Natural killer cell (primary cell): Measurements from ENCODE around the gene DHRS3. TPM values are rescaled to one million over a fixed set of nuclear protein-coding genes. Genes with fewer than 3 reads are reported as not detected.

ENCODE experiments used
- ATAC-seq, 3 donors: fragments of 150-1000 bp in 2 of 3; fragments of 200-7000 bp in 1 of 3; cut with Tn5 transposase; 1 replicate in 1 of 3; 2 replicates in 2 of 3; pipeline ENCODE4 v1.10.0; 2021; ENCODE audit warnings: mild to moderate bottlenecking in 2 of 3, moderate library complexity in 2 of 3
- DNase-seq, 2 donors: peaks; one replicate each; pipeline versions ENCODE4 v3.0.0 to v3.0.0-alpha.2; 2013 to 2021; ENCODE audit warnings: mixed read lengths in 1 of 2
- H3K27ac ChIP-seq: one replicate; pipeline ENCODE4 v1.5.1; 2013; ENCODE audit warnings: mild to moderate bottlenecking, low read length
- H3K27me3 ChIP-seq: one replicate; pipeline ENCODE4 v1.6.1; 2013; ENCODE audit warnings: low read length; ENCODE audit not compliant: control insufficient read depth, insufficient read depth
- H3K36me3 ChIP-seq: one replicate; pipeline ENCODE4 v1.6.1; 2013; ENCODE audit warnings: low read length; ENCODE audit not compliant: control insufficient read depth, insufficient read depth
- H3K4me1 ChIP-seq: one replicate; pipeline ENCODE4 v1.6.1; 2013; ENCODE audit warnings: low read length; ENCODE audit not compliant: control insufficient read depth, insufficient read depth
- H3K4me3 ChIP-seq: one replicate; pipeline ENCODE4 v1.5.1; 2013; ENCODE audit warnings: low read length
- H3K9me3 ChIP-seq: one replicate; pipeline ENCODE4 v1.6.1; 2013; ENCODE audit warnings: low read length; ENCODE audit not compliant: control insufficient read depth, insufficient read depth
- H3K27ac Mint-ChIP-seq, 2 donors: one replicate each; pipeline ENCODE4 v1.8.0; 2022; ENCODE audit warnings: mild to moderate bottlenecking in 2 of 2, mixed read lengths in 2 of 2, moderate library complexity in 1 of 2
- H3K27me3 Mint-ChIP-seq, 2 donors: one replicate each; pipeline ENCODE4 v1.8.0; 2022; ENCODE audit warnings: low read depth in 2 of 2, mixed read lengths in 2 of 2
- H3K36me3 Mint-ChIP-seq: one replicate; pipeline ENCODE4 v1.8.0; 2022; ENCODE audit warnings: mixed read lengths
- H3K4me1 Mint-ChIP-seq, 2 donors: one replicate each; pipeline ENCODE4 v1.8.0; 2022; ENCODE audit warnings: mixed read lengths in 2 of 2
- H3K4me3 Mint-ChIP-seq: one replicate; pipeline ENCODE4 v1.8.0; 2022; ENCODE audit warnings: mild to moderate bottlenecking, moderate library complexity, mixed read lengths
- H3K9me3 Mint-ChIP-seq, 2 donors: one replicate each; pipeline ENCODE4 v1.8.0; 2022; ENCODE audit warnings: mixed read lengths in 2 of 2
- WGBS: methylation state at CpG from one replicate; pipeline ENCODE4 v1.1.7; 2013; ENCODE audit warnings: missing lambda C conversion rate; ENCODE audit not compliant: insufficient coverage; 5-methylcytosine and 5-hydroxymethylcytosine counted together
- intact Hi-C: fragments of 100-400 bp; cut with micrococcal nuclease; formaldehyde crosslinking; loops from one replicate; pipeline ENCODE4 v1.14.2; 2022
- total RNA-seq, 4 donors: library from RNA; stranded (reverse); fragments of 120-200 nt in 1 of 4; gene quantifications; one replicate each; pipeline versions ENCODE4 v1.2.3 to v1.2.4, GENCODE V29; 2013 to 2022
- TF ChIP-seq, protein P1 (sequence below): fragments of 200-600 bp; IDR thresholded peaks from one replicate; pipeline ENCODE4 v1.8.0; 2022; ENCODE audit warnings: antibody characterized with exemption

The DHRS3 gene
- total RNA-seq, 3 donors from 2014 or later (not counting 1 experiment from before 2014, with no cell fraction given): 106 to 175 (median 153) TPM

DNA sequence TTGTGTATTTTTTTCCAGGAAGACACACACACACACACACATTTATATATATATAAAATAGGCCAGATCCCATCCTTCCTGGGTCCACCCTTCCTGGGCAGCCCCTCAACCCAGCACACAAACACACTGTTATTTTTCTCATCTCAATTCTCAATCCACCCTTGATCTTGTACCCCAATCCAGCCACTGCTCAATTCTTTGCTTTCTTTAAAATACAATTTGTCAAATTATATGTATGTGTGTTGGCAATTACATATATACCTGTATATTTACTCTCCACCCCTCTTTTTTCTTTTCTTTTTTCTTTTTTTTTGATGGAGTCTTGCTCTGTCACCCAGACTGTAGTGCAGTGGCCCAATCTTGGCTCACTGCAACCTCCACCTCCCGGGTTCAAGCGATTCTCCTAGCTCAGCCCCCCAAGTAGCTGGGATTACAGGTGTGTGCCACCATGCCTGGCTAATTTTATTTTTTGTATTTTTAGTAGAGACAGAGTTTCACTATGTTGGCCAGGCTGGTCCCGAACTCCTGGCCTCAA is 88.3 kb downstream of the DHRS3 start:
- H3K27ac Mint-ChIP-seq: no peak overlapping the region

DNA sequence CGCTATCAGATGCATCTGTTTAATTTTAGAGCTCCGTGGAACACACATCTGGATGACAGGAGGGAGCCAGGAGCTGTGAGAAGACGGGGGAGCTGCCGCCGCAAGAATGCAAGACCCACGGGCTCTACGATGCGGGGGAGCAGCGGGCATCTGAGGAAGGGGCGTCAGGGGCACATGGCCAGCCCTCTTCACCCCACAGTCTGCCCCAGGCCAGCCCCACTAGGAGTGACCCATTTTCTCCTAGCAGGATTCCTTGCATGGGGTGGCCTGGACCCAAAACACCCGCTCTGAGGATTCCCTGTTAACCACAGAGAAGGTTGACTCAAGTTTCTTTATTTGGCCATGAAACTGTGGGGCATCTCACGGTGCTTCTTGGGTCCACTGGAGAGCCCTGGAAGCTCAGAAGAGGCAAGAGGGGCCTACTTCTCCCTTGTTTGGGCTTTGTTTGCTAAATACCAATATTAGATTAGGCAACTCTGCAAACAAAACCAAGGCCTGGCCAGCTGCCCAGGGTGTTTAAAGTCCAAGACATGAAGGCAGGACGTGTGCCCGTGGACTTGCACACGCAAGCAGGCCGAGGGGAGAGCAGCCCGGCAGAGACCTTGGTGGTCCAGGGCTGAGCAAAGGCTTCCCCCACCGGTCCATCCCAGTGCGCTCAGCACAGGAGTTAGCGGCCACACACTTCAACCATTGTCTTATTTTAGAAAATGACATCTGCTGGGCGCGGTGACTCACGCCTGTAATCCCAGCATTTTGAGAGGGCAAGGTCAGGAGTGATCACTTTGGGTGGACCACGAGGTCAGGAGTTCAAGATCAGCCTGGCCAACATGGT is 89.8 kb downstream of the DHRS3 start:
- Histone ChIP-seq H3K4me3 (no peak overlapping the region), H3K27ac (no peak overlapping the region), H3K9me3 (no peaks in the 10 kb centered on the region), H3K36me3 (no peaks in the 10 kb centered on the region), H3K27me3 (no peaks in the 10 kb centered on the region), H3K4me1 (no peaks in the 10 kb centered on the region)
- Mint-ChIP-seq H3K4me1 (peaks cover 0 to 9% of the 10 kb centered on the region in 2 donors), H3K4me3 (no peak overlapping the region), H3K9me3 (no peaks in the 10 kb centered on the region), H3K27ac (no peak overlapping the region), H3K27me3 (no peaks in the 10 kb centered on the region), H3K36me3 (no peaks in the 10 kb centered on the region)
- ATAC-seq (no peak), DNase-seq (no peak)
- 87% methylated on average over 24 of the region's 24 CpGs for WGBS
- intact Hi-C loops: no loop called here
- TF ChIP-seq, protein P1, sequence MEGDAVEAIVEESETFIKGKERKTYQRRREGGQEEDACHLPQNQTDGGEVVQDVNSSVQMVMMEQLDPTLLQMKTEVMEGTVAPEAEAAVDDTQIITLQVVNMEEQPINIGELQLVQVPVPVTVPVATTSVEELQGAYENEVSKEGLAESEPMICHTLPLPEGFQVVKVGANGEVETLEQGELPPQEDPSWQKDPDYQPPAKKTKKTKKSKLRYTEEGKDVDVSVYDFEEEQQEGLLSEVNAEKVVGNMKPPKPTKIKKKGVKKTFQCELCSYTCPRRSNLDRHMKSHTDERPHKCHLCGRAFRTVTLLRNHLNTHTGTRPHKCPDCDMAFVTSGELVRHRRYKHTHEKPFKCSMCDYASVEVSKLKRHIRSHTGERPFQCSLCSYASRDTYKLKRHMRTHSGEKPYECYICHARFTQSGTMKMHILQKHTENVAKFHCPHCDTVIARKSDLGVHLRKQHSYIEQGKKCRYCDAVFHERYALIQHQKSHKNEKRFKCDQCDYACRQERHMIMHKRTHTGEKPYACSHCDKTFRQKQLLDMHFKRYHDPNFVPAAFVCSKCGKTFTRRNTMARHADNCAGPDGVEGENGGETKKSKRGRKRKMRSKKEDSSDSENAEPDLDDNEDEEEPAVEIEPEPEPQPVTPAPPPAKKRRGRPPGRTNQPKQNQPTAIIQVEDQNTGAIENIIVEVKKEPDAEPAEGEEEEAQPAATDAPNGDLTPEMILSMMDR: no peak

More for the DNA sequence above, 88.3 kb downstream of the DHRS3 start:
- Histone ChIP-seq H3K27me3 (no peaks in the 10 kb centered on the region), H3K36me3 (no peaks in the 10 kb centered on the region), H3K9me3 (no peaks in the 10 kb centered on the region), H3K4me1 (no peaks in the 10 kb centered on the region), H3K4me3 (no peak overlapping the region), H3K27ac (no peak overlapping the region)
- intact Hi-C loops: no loop called here
- Mint-ChIP-seq H3K4me3 (no peak overlapping the region), H3K36me3 (no peaks in the 10 kb centered on the region), H3K27me3 (no peaks in the 10 kb centered on the region), H3K9me3 (no peaks in the 10 kb centered on the region), H3K4me1 (peaks cover 0 to 9% of the 10 kb centered on the region in 2 donors)
- ATAC-seq (no peak), DNase-seq (no peak)
- TF ChIP-seq, protein P1: no peak
- WGBS: 90% methylated on average over 3 of the region's 3 CpGs

DNA sequence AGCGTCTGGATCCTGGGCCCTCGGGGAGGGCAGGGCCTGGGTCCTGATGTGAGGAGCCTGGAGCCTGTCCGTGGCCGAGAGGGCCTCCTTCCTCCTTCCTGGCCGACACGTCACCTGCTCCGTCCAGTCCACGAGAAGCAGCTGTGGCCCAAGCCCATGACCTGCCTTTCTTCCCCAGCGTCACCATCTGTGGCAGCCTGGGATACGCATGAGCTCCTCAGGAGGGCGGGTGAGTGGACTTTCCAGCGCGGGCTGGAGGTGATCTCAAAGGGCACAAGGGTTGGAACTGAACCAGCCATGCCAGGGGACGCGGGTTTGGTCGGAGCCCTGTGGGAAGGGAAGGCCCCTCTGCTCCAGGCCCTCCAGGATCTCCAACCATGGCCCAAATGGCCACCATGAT is 90.4 kb downstream of the DHRS3 start:
- H3K9me3 Mint-ChIP-seq: no peaks in the 10 kb centered on the region
- WGBS: 94% methylated on average over 16 of the region's 16 CpGs
- H3K27ac Mint-ChIP-seq: no peak overlapping the region
- no peaks in the 10 kb centered on the region for H3K4me1 ChIP-seq
- H3K36me3 ChIP-seq: no peaks in the 10 kb centered on the region
- no peaks in the 10 kb centered on the region for H3K27me3 Mint-ChIP-seq
- H3K27ac ChIP-seq: no peak overlapping the region
- DNase-seq (no peak), ATAC-seq (no peak)
- H3K27me3 ChIP-seq: no peaks in the 10 kb centered on the region
- intact Hi-C loops: no loop called here
- H3K36me3 Mint-ChIP-seq: no peaks in the 10 kb centered on the region
- H3K4me1 Mint-ChIP-seq: peaks cover 0 to 9% of the 10 kb centered on the region in 2 donors
- TF ChIP-seq, protein P1: no peak
- H3K4me3 ChIP-seq: no peak overlapping the region
- H3K4me3 Mint-ChIP-seq: no peak overlapping the region
- H3K9me3 ChIP-seq: no peaks in the 10 kb centered on the region
